Renal pelvis (tissue), 4 donors: ENCODE measurements around the gene ATAT1. TPM values are rescaled to one million over a fixed set of nuclear protein-coding genes. Genes with fewer than 3 reads are reported as not detected.

Experiments
- DNase-seq: peaks from one replicate; pipeline ENCODE4 v3.0.0-alpha.2; 2013
- polyA plus RNA-seq, 3 donors: library from polyadenylated mRNA; unstranded; fragments of 120-200 nt; gene quantifications; one replicate each; pipeline ENCODE4 v1.2.1, GENCODE V29; 2013; ENCODE audit not compliant: insufficient read length in 3 of 3

ATAT1 gene
- polyA plus RNA-seq, 3 donors = 38.7 to 60.2 (median 59.4) TPM

DNA sequence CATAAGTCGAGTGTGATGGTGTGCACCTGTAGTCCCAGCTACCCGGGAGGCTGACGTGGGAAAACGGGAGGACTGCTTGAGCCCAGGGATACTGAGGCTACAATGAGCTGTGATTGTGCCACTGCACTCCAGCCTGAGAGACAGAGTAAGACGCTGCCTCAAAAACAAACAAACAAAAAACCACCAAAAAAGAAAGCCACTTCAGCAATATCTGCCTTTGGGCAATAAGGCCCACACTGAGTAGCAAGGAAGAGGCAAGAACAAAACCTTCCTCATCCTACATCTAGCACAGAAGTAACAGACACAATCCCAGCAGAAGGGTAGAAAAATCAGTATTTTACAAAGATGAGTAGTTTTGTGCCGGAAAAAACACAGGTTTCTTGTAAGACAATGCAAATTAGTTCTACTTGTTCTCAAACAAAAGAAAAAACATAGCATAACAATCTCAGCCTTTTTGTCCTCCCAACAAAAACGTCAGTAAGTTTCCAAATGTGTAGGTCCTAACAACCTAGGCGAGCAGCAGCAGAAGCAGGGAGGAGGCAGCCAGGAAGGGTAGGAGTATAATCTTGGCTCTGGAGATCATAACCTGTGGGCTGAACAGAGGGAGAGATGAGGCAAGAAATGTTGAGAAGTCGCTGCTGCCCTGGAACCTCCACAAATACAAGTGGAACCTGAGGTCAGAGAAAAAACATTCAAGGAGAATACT, 15.4 kb upstream of the ATAT1 start:
- DNase-seq = no peak

DNA sequence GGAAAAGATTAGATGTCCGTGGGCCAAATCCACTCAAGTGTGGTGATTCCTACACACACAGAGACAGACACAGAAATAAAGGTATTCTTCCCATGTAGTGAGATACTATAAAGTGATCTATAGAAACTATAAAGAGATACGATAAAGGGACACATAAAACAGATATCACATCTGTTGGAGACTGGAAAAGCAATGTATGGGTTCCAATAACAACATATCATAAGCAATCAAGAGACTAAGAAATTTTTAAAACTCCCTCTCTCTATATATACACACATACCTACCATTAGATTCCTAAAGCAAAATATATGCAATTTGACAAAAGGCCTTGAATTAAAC, 14.8 kb upstream of the ATAT1 start:
- DNase-seq = no peak

DNA sequence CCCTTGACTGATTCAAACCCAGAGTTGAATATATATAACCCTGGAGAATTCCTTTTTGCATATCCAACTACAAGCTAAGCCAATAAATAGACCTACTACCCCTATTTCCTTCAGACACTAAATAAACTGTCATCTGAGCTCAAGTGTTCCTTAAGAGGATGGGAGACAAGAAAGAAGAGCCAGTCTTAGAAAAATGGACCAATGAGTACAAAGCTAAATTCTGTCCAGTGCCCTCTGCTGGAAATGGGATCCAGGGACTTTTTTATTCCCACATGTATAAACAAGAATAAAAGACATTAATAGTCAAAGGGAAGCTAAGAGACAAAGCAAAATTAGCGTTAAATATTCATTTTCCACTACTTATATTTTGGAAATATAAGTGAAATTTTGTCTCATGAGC, 14.5 kb upstream of the ATAT1 start:
- no peak for DNase-seq

DNA sequence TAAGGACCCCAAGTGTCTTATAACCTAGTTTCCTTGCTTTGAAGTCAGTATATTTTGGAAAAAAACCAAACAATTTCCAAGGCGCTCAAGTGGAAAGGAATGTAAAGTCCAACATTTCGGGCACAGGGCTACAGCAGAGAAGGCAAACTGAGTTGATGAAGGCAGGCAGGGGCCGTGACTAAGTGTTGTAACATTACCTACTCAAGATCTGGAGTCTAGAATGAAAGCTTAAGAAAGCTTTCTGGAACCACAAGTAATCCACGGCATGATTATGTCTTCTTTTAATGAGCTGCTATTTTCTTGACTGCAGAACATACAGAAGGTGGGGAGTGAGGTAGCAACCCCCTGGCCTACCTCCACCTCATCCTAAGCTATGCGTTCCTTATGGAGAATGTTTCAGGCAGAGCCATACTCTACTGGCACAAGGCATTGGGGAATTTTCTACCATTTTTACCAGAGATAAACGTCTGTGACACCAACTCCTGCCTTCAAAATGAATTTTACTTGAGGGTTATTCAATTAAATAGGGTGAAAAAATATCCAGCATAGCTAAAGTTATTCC, 13.9 kb upstream of the ATAT1 start:
- DNase-seq = peak; percentile 62

DNA sequence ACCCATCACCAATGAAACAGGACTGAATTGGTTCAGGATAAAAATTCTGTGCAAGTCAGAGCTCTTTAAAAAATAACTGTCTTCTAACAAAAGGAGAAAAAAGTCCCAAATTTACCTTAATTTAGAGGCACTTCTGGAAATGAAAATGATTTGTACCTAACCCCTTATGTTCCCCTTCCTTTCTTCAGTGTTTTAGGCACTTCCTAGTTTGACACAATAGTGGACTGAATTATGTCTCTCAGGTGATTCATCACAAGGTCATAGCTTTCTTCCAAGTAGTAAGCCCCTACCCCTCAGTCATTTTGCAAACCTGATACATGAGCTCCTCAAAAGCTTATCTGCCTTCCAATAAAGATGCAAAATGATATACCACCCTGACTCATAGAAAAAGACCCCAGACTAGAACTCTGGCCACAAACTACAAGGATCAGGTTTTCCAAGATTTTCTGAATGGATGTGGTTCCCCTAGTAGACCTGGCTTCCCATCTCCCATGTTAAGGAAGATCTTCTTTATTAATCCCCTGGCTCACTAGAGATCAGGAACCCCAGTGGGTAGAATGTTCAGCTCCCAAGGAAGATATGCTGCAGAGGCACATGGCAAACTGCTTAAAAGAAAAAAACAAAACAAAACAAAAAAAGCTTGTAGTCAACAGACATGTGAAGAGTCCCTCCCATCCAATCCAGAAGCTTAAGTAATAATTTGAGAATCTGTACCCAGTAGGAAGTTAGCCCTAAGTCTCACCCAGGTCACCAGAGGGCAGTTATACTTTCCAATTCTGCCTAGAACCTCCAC, 13.2 kb upstream of the ATAT1 start:
- DNase-seq = no peak

DNA sequence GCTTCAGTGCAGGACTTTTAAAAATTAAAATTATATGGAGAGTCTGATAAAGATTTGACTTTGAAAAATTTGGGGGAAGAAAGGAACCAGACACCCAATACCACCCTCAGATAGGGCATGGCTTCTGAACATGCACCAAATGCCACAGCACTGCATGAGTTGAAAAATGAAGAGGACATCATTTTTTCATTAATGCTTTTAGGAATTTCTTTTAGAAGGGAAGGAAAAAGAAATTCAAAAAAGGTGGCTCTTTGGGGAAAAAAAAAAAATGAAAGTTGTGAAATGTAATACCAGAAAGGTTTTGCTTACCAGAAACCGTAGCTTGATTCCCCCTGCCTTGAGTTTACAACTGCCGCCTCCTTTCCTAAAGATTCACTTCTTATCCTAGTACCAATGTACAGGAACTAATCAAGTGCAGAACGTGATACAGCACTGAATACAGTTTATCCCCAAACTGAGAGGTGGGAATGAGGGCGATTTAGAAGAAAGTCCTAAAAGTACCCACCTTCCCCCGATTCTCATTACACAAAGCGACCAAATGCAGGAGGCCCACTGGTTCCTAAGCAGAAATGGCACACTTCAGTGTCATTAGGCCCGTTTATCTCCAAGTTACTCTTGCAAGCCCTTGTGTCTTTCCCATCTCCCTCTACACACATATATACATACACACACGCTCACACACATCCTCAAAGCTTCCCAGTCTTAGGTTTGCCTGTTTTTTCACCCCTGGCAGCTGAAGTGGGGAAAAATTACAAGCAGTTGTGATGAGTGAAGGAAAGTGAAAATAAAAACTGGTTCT, 12.4 kb upstream of the ATAT1 start:
- DNase-seq = no peak

DNA sequence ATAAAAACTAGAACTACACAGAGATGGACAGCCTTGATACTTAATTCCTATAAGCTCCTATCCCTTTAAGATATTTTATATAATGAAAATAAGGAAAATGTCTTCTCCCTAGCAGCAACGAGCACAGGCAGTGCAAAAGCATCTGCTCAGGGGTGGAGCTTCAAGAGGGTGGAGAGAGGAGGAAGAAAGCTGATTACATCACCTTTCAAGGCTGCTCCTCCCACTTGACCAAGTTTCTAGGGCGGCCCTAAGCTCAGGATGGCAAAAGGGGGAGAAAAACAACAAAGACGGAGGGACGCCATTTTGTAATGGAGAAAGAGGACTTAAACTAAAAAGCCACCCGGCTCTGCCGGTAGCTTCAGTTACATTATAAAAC, 11.8 kb upstream of the ATAT1 start:
- peak; percentile 99 for DNase-seq

DNA sequence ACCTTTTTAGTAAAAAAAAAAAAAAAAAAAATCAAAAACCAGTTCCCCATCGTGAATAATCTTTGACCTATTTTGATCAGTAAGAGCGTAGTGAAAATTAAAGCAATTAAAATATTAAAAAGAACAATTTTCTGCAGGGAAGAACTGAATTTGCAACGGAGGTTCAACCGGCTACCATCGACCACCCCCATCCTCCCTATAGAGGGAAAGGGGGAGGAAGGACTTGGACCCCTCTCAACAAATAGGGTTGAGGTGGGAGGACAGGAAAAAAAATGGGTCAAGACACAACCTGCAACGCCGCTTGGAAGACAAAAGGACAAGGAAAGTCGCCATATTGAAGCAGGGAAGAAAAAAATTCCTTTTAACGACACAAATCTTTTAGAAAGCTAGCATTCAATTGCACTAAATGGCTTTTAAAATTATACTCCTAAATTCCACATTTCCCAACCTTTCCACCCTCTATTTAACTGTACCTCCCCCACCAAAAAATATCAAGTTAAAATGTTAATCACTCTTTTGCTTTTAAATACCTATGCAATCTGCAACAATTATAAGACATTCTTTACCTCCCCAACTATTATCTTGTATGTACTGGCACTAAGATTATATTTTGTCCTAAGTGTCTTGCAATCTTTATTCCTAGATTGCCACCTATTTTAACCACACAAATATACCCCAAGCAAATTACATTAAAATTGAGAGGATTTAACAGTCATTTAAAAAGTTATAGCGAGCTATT, 11.3 kb upstream of the ATAT1 start:
- peak; percentile 82 for DNase-seq

DNA sequence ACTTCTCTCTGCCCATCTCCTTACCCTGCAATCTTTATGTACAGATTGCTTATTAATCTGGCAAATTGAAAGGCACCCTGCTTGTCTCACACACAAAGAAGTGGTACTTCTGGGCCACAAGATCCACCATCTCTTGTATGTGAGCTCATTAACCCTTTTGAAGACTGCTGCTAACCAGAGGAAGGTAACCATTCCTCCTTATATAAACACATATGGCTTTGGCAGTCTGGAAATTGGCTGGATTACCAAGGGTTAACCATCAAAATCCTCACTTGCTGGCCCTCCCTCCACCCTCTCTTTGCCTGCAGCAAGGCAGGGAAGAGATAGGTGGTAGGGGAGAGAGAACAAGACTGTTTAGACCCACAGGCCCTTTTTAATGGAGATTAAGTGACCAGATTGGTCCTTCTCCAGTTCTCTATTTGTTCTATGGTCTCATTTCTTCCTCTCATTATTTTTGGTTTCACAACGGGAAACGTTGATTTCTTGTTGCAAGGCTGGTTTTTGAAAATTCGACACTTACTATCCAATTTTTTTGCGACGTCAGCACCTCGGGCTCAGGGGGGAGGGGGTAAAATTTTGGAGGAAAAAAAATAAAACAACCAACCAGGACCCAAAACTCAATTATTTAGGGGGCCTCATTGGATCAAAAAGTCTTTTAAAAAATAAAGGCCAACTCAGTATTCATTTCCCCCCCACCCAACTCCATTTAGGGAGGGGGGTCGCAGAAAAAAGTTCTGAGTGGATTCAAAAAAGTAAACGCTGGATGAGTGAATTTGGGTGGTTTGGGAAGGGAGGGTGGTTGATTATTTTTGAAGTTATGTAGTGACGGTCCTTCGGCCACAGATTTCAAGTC, 10.5 kb upstream of the ATAT1 start:
- DNase-seq = peak; percentile 40

DNA sequence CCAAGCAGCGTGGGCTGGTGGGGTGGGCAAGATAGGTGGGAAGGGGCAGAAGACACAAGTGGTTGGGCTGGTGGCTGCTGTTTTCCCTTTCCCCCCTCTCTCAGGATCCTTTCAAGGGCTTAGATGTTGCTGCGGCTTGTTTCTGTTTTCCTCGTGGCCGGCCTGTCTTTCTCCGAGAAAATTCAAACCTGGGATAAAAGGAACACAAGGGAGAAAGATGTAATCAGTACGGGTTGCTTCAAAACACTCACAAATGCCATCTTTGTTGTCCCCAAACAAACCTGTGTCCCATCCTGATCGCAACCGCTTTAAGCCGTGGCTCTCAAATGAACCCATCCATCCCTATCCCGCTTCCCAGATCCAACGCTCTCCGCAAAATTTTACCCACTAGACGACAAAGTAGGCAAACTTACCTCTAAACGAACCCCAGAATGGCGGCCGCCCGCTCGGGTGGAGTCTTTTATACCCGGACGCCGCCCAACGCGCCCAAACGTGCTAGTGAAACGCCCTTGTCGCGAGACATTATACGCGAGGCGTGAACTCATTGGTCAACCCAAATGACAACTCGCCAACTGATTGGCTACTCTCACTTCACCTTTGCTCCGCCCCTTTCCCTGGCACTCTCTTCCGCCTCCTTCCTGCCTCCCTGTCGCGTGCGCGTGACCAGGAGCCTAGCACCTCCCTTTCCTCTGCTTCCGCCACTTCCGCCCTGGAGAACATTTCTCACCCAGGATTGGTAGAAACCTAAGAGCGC, 9.7 kb upstream of the ATAT1 start, which contains the start of gene PPP1R10:
PPP1R10 (minus strand) TSS at position 433 of the 754 bp plus-strand sequence. CDS start 7,299 bp downstream, outside the sequence.
- DNase-seq = peak; percentile 100

DNA sequence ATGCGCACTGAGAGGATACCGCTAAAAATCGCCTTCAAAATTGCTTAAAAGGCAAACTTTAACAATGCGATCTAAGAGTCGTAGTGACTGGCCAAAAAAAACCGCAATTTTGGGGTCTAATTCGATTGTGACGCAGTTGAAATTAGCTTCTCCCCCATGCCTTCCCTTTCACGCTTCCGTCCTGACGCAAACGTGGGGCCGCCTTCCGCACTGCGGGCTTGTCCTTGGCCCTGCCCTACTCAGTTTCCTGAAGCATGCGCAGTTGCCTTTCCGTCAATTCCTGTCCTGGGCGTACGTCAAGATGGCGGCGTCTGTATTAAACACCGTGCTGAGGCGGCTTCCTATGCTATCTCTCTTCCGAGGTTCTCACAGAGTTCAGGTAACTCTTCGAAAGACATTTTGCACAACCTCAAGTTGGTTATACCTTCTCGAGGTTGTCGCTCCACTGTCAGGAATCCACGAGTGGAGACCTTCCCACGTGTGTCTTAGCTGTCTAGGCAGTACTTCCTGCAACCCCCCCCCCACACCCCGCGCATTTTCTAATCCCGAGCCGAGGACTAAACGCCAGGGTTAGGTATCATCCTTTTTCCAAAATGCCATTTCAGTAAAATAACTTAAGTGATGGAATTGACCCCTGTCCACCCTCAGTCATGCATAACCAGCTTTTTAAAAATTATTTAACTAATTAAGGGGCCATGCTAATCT, 9.0 kb upstream of the ATAT1 start, which contains the start of gene MRPS18B:
MRPS18B (plus strand) TSS at position 276 of the 705 bp plus-strand sequence; CDS start at position 302, 26 bp downstream.
- DNase-seq = peak; percentile 99

DNA sequence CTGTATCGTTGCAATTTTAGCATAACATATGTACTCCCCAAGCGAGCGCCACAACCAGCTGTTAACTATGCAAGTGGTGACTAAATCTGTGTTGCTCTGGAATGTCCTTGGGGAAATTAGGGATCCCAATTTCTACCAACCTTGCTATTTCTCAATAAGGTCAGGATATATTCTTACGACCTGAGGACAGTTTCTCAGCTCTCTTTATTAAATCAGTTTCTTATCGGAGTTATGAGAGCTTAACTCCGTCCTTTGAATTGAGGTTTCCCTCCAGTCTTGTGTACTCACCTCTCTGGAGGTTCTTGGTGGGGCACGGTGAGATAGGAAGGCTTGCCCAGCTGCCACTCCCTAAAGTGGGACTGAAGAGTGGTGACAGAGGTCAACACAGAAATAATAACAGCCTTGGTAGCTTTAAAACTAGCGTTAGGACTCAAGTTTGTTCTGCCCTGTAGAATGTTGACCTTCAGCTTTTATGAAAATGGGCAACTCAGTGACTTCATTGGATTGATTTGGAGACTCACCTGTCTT, 8.3 kb upstream of the ATAT1 start:
- no peak for DNase-seq

DNA sequence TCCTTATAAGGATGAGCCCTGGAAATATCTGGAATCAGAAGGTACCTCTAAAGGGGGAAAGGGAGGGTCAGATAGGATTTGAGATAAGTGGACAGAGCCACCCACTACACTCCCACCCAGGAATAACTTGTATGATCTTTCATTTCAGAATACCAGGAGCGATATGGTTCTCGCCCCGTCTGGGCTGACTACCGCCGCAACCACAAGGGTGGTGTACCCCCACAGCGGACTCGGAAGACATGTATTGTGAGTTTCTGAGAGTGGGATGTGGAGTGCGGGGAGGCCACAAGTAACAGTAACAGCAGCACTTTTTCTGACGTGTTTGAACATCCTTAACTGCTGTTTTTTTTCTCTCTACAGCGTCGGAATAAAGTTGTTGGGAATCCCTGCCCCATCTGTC, 7.1 kb upstream of the ATAT1 start:
- no peak for DNase-seq

DNA sequence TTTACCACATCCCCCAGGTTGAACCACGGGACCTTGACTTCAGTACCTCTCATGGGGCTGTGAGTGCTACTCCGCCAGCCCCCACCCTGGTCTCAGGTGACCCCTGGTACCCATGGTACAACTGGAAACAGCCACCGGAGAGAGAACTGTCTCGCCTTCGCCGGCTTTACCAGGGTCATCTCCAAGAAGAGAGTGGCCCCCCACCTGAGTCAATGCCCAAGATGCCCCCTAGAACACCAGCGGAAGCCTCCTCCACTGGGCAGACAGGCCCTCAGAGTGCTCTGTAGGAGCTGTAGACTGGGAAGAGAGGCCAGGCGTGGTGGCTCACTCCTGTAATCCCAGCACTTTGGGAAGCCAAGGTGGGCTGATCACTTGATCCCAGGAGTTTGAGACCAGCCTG, 1.2 kb upstream of the ATAT1 start:
- DNase-seq = no peak

DNA sequence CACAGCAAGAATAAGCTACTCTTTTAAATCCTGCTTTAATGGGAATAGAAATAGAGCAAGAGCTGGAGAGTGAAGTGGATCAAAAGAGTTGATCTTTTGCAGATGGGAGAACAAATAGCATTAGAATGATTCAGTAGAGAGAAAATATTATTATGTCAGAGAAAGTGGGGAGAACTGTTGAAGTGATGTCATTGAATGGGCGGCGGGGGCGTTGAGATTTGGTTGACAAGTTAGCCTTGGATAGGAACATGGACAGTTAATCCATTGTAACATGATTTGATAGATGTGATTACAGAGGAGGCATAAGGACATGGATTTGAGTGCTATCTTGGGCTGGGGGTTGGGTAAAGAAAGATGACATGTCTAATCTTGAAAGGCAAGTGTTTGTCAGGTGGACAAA, 9.2 kb downstream of the ATAT1 start:
- no peak for DNase-seq

DNA sequence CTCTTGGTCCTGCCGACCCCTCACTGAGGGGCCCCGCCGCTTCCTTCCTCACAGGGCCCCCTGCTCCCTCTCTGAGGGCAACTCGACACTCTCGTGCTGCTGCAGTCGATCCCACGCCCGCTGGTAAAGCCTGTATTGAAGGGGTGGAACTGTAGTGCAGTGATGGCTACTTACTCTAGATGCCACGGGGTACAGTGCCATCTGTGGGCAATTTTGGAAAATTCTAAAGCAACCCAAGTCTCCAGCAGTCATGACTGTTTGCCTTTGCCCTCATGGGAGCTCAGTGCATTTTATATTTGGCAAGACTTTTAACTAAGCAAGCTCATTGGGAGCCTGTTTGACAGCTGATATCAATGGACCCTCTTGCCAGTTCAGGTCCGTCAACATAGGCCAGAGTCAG, 13.8 kb downstream of the ATAT1 start:
- DNase-seq = no peak

DNA sequence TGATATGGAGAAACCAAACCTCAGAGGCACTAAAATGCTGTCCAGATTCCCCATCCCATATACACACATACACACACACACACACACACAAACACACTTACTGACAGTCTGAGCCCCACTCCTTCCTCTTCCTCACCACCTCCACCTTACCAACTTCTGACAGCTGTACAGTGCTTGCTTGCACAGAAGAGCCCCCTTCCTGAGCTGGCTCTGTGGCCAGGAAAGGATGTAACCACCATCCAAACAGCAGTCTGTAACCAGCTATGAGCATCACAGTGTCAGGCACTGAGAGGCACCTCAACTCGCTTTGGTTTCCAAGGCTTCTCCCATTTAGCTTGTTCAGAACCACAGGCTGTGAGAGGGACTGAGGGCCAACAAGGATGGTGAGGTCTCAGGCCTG, 14.4 kb downstream of the ATAT1 start:
- DNase-seq = no peak

DNA sequence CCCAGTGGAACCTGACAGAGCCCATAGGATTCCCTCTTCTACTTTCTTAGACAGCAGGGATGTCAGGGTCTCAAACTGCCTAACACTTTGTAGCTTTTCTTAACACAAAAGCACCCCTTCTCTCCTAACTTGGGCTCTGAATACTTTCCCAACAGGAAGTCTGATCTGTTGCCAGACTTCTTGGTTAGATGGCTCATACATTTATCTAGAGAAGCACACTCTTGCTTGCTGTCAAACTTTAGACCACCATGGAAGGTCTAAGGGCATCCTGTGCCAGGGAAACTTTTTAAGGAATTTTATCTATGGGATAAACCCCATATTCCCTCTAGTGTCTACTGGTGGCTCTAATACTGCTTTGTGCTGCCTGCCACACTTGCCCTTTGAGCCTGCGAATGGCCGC, 17.0 kb downstream of the ATAT1 start:
- DNase-seq = no peak

DNA sequence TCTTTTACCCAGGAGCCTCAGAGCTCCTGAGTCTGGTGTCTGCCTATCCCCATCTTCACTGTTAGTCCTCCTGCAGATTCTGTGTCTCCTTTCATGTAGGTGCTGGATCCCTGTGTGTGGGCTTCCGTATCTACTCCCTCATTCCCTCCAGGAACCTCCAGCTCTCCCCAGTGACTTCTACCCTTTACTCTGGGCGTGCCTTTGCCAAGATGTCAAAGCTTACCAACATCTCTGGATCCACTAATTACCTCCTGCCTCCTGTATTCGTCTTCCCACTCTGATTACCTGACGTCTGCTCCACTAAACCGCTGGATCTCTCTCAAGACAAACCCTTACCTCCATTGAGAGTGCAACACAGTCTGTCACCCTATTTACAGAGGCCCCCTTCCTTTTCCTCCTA, 18.1 kb downstream of the ATAT1 start:
- DNase-seq = no peak
